NCI-H1436 treated with DMSO at 0.1 percent for 48 hours (cell line): ENCODE data around the gene TUBA1A.
"Not testable (repeated sequence)": the region's sequence is repeated elsewhere in the genome, so short reads cannot be mapped to it uniquely, and the experiment has no call there.

Source experiments
- DNase-seq: peaks from one replicate; lab custom pipeline; 2025; lab: John Stamatoyannopoulos, UW

Gene TUBA1A

DNA sequence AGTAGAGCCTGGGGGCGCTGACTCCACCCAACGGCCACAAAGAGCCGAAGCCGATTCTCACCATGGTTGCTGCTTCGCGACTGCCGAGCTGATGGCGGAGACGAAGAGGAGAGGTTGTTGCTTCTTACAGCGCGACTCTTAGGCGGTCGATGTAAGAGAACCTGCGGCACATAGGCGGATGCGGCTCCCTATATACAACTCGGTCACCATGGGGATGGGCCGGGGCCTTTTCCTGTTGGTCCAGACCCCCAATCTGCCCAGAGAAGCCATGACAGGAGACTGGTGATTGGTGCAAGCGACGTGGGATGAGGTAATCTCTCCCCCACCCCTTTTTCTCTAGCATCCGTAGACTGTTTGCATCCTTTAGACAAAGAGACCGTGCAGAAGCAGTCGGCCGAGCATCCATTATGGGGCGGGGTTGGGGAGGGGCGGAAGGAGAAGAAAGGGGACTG lies at the start of gene TUBA1A:
TUBA1A (minus strand) TSS at position 165 of the 452 bp plus-strand sequence; CDS start at position 64, 101 bp downstream.
- DNase-seq: peak; percentile 100

- no peak for DNase-seq
Measured at GRCh38 chr12:49236423-49236822, 47.5 kb upstream of the TUBA1A start.

DNA sequence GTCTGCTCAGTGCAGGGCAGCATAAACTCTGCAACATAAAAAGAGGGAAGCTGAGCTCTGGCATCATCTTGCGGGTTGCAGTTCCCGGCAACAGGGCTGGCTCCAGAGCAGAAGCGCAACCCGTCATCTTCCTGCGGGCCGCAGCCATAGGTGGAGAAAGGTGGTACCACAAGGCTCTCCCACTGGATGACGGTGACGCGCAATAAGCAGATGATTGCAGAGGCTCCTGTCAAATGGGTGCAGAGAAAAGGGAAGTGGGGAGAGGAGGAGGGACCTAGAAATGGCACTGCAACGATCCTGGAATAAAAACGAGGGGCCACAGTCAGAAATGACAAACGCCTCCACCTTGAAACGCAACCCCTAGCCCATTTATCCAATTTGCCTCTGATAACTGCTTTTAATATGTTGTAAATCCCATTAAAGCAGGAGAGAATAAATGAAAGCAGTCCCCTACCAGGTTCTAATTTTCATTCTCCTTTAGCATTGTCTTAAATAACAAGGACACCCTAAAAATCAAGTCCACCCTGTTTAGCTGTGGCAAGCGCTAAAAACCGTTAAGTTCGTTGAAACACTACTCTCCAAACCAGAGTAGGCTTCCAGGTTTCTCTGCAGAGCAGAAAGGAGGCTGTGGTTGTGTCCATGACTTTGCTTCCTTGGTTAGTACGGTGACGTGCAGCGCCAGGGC lies 45.1 kb upstream of the TUBA1A start:
- DNase-seq: peak; percentile 98

DNA sequence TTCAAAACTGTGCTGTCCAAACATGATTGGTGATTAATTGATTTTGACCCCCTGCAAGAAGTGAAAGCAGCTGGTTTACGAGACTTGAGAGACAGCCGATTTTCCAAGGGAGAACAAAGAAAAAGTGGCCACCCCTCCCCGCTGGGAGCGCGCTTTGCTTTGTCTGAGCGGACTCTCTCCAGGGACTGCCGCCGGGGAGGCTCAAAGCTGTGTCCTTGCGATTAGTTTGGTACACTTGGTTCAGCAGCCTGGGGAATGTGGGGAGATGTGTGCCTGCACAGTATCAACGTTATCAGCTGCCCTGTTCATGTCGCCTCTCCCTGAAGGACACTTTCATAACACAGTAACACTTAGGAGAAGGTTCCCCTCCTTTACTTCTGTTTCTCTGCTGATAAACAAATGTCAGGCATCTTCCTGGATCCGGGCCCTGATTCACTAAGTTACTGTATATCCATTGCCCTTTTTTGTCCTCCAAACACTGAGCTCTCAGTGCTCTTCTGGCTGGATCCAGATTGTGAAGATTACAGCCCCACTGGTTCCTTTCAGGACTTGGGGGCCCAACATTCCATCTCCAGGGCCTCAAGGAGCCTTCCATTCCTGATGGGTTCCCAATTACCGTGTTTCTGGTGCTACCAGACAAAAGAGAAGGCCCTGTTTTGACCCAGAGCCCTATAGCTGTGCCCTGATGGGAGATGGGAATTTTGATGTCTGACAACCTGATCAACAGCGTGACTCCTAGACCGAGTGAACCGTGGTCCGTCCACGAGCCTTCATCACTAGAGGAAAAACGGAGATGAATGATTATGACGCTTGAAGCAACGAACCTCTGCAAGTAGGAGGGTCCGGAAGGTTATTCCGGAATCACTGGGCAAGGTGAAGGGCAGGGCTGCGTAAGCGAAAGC lies 44.3 kb upstream of the TUBA1A start:
- DNase-seq: peak; percentile 70

DNA sequence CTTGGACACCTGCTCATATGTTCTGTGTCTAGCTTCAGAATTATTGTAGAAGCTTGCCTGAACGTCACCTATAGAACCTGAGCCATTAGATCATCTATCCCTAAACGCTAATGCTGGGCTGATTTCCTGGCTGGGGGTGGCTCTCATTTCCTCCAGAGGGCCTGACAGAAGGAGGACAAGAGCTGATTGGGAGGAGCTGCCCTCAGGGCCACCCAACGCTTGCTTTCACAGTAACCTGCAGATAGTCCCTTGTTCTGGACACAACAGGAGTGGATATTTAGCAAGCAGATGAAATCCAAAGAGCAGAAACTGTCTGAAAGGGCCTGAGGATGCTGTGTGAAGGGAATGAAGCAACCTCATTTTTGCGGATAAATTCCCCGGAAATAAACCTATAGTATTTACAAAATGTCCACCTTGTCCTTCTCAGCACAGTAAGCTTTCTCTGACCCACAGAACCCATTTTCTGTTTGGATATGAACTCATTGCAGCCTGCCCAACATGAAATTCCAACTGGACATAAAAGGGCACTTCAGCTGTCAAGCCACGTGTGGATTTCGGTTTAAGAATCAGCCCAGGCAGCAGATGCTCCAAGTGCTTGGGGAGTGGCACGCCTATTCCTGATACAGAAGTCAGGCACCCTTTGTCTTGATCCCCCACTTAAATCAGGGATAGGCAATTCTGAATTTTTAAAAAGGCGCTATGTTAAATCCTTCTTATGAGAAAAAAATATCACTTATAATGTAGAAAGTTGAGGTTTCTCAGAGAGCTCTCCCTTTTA lies 43.2 kb upstream of the TUBA1A start:
- DNase-seq: no peak

DNA sequence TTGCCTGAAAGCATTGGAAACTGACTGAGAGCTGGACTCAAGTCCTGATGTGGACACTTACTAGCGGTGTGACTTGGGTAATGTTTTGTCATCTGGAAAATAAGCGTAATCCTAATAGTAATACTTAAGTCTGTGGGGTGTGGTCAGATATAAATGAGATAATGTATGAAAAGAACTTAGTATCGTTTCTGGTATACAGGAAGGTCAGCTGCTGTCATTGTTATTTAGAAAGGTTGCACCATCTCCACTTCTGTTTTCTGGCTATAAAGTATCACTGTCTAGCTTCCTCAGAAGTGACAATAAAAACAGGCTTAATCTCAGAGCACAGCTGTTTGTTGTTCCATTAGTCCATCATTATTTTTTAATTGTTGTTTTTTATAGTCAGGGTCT lies 41.9 kb upstream of the TUBA1A start:
- no peak for DNase-seq

GRCh38 chr12:49230176-49230804 lies 41.4 kb upstream of the TUBA1A start:
- DNase-seq: no peak

GRCh38 chr12:49228653-49229052 lies 39.8 kb upstream of the TUBA1A start:
- no peak for DNase-seq

GRCh38 chr12:49227713-49228112 lies 38.8 kb upstream of the TUBA1A start:
- no peak for DNase-seq

- DNase-seq: no peak
Measured at GRCh38 chr12:49225576-49226166, 36.8 kb upstream of the TUBA1A start.

DNA sequence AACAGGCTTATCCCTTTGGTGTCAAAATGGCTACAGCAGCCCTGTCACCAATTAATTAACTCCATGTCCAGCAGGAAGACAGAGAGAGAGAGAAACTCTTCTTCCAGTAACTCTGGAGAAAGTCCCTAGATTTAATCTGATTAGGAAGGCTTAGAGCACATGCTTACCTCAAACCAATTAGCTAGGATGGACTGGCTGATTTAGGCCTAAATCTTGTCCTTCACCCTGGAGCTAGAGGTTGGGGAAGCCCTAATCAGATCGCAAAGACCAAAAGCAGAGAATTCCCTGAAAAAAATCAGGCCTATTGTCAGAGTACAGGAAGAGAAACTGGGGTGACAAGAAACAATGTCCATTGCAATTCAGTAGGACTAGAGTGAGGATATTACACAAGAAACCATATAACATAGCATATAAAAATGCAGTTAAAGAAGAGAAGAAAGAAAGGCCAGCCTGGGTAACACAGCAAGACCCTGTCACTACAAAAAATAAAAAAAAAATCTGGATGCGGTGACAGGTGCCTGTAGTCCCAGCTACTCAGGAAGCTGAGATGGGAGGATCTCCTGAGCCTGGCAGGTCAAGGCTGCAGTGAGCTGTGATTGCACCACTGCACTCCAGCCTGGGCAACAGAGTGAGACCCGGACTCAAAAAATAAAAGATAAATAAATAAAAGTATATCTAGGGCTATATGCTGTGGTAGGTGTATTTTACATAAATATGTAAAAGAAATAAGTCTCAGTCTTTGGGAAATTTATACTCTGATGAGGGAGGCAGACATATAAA lies 34.9 kb upstream of the TUBA1A start:
- no peak for DNase-seq

DNA sequence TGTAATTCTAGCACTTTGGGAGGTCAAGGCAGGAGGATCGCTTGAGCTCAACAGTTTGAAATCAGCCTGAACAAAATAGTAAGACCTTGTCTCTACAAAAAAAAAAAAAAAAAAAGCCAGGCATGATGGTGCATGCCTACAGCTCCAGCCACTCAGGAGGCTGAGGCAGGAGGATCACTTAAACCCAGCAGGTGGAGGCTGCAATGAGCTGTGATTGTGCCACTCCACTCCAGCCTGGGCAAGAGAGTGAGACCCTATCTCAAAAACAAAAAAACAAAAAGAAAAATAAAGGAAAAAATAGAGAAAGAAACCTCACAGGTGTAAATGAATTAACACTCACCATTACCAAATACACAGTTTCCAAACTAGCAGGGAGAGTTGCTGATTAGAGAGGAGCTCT lies 34.2 kb upstream of the TUBA1A start:
- DNase-seq: no peak

DNA sequence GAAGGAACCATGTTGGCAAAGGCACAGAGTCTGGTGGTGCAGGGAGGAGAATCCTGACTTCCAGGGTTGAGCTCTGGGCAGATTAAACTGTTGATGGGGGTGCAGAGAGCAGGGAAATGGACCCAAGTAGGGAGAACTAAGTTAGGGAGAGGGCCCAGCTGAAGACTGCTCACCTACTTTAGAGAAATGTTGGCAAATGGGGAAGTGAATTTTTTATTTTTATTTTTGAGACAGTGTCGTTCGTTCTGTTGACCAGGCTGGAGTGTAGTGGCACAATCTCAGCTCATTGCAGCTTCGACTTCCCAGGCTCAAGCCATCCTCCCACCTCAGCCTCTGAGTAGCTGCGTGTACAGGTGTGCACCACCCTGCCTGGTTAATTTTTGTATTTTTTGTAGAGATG lies 32.1 kb upstream of the TUBA1A start:
- no peak for DNase-seq

DNA sequence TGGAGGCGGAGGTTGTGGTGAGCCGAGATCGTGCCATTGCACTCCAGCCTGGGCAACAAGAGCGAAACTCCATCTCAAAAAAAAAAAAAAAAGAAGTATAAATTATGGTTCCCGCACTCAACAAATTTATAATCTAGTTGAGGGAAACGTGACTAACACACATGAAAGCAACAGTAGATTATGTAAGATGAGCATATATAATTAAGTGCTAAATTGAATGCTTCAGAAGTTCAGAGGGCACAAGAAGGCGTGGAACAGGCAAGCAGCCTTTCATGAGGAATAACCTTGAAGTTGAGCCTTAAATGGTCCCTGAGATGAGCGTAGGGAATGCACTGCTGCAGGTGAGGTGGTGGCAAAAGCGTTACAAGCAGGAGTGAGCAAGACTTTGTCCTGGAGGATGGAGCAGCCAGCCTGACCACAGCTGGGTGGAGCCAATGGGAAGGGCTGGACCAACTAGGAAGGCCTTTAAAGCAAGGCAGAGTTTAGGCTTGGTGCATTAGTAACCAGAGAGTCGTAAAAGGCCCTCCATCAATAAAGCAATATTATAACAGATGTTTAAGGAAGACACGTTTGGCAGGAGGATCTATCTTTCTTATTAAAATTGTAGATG lies 30.6 kb upstream of the TUBA1A start:
- DNase-seq: no peak

- DNase-seq: no peak
Measured at GRCh38 chr12:49212572-49212971, 23.7 kb upstream of the TUBA1A start.

DNA sequence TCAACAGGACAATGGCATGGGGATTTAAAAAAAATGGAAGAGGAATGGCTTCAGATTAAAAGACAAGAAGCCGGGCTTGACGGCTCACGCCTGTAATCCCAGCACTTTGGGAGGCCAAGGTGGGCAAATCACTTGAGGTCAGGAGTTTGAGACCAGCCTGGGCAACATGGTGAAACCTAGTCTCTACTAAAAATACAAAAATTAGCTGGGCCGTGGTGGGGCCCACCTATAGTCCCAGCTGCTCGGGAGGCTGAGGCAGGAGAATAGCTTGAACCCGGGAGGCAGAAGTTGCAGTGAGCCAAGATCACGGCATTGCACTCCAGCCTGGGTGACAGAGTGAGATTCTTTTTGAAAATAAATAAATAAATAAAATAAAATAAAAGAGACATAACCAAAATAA lies 21.8 kb upstream of the TUBA1A start:
- DNase-seq: not testable (repeated sequence)

- DNase-seq: no peak
Measured at GRCh38 chr12:49208676-49209075, 19.8 kb upstream of the TUBA1A start.

DNA sequence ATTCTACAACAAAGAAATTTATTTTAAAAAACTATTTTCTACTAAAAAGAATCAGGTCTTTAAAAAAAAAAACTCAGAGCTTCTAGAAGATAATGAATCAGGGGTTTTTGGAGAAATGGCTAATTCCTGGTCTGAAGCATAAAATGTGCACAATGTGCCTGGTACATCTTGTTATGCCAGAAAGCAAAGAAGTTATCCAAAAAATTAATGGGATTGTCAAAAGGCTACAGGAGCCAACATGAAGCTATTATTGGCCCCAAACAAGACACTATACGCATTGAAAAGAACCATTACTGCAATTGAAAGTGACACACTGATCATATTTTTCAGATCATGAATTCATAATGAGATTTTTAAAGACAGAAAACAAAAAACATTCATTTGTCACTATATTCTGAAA lies 19.3 kb upstream of the TUBA1A start:
- no peak for DNase-seq

- no peak for DNase-seq
Measured at GRCh38 chr12:49206389-49206788, 17.5 kb upstream of the TUBA1A start.

- DNase-seq: peak; percentile 88
Measured at GRCh38 chr12:49201595-49202295, 12.9 kb upstream of the TUBA1A start.
